ENCODE data around the gene PRTFDC1.

DNA sequence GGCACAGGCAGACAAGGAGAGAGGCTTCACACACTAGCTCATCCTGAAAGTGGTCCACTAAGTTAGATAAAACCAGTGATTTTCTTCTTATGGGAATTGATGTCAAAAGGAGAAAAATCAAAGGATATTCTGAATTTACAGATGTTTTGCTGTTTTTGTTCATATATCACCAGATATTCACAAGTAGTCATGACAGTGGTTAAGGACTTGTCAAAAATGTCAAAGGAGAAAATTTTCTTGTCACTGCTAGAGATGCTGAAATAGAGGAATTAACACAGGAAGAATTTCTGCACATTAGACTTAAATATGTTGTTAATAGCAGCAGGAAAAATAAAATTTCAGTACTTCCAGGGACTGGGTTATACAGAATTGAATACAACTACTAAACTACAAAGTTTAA is 78.3 kb downstream of the PRTFDC1 start:
- TF ChIP-seq CTCF (conservative IDR thresholded peaks at IDR 0.05 in 1 of 2, IDR thresholded peaks at IDR 0.05 in 1 of 2; ENCODE audit: low read depth in 1 of 2, low read length in 2 of 2) = no peak
- TF ChIP-seq EZH2 (IDR thresholded peaks at IDR 0.05; ENCODE audit: low read length, missing control alignments) = no peak
